Kidney (tissue), 14 donors: ENCODE measurements around the gene GTF2IRD1. TPM values are rescaled to one million over a fixed set of nuclear protein-coding genes. Genes with fewer than 3 reads are reported as not detected.
"Not testable (repeated sequence)": the region's sequence is repeated elsewhere in the genome, so short reads cannot be mapped to it uniquely, and the experiment has no call there.

ENCODE experiments used
- DNase-seq, 5 donors: peaks; one replicate each; pipeline ENCODE4 v3.0.0-alpha.2; 2013 to 2020
- FAIRE-seq: peaks from 2 replicates; lab custom pipeline; 2012; peaks lifted over from hg19 to GRCh38; lab: Jason Lieb, UNC
- H3K27ac ChIP-seq, 2 donors: one replicate each; pipeline ENCODE4 v1.7.0; 2013; ENCODE audit warnings: low read depth in 2 of 2, low read length in 2 of 2, inconsistent platforms in 1 of 2
- H3K27me3 ChIP-seq: one replicate; pipeline ENCODE4 v1.7.1; 2013; ENCODE audit warnings: low read length, inconsistent platforms; ENCODE audit not compliant: control insufficient read depth, insufficient read depth
- H3K36me3 ChIP-seq, 3 donors: one replicate each; pipeline versions ENCODE4 v1.7.0 to v1.7.1; 2013; ENCODE audit warnings: low read length in 3 of 3, control low read depth in 1 of 3, inconsistent platforms in 1 of 3; ENCODE audit not compliant: insufficient read depth in 3 of 3, control insufficient read depth in 2 of 3
- H3K4me1 ChIP-seq, 3 donors: one replicate each; pipeline versions ENCODE4 v1.7.0 to v1.7.1; 2013; ENCODE audit warnings: low read length in 3 of 3, inconsistent platforms in 1 of 3, low read depth in 1 of 3; ENCODE audit not compliant: control insufficient read depth in 2 of 3, insufficient read depth in 2 of 3
- H3K4me3 ChIP-seq, 3 donors: one replicate each; pipeline versions ENCODE4 v1.7.0 to v1.8.1; 2013; ENCODE audit warnings: low read length in 3 of 3, control low read depth in 1 of 3, inconsistent platforms in 1 of 3
- H3K9ac ChIP-seq, 3 donors: one replicate each; pipeline versions ENCODE4 v1.7.0 to v1.7.1; 2013; ENCODE audit warnings: low read length in 3 of 3, control low read depth in 1 of 3, inconsistent platforms in 1 of 3
- H3K9me3 ChIP-seq, 3 donors: one replicate each; pipeline versions ENCODE4 v1.7.0 to v1.7.1; 2013; ENCODE audit warnings: low read length in 3 of 3, control low read depth in 1 of 3, inconsistent platforms in 1 of 3; ENCODE audit not compliant: control insufficient read depth in 2 of 3, insufficient read depth in 1 of 3
- CTCF ChIP-seq: IDR thresholded peaks from 3 replicates; pipeline ENCODE4 v1.5.1; 2012; ENCODE audit warnings: mild to moderate bottlenecking, moderate library complexity, borderline replicate concordance; ENCODE audit not compliant: insufficient read depth; ENCODE audit errors: extremely low read depth
- intact Hi-C: fragments of 100-400 bp; cut with DNase I; formaldehyde crosslinking; loops from one replicate; pipeline ENCODE4 v1.11.1; 2022
- polyA plus RNA-seq: library from polyadenylated mRNA; stranded (reverse); fragments of 350-450 nt; fragmentation: Illumina TruSeq; extraction: RNeasy Lipid Tissue Mini Kit (QIAGEN cat#74804); gene quantifications from one replicate; pipeline ENCODE4 v1.2.3, GENCODE V29; 2014; ENCODE audit warnings: low read depth, low replicate concordance; ENCODE audit not compliant: insufficient read depth
- total RNA-seq: library from RNA; stranded (reverse); fragmentation: NEBNext Ultra II Directional; extraction: Animal tissue kit (Norgen Biotek cat#: 25700); gene quantifications from one replicate; pipeline ENCODE4 v1.2.1, GENCODE V29; 2021
- donor health status: control.
- donor health status: control.
- donor health status: control.
- donor health status: control.
- donor health status: control.
- donor health status: DM: yes; HTN: yes; CAD: no.
- donor health status: Normal renal cell carcinoma (clear cell type).

Gene GTF2IRD1
- total and polyA plus RNA-seq, 2 donors from 2014 or later: 28.2 to 35.8 TPM

DNA sequence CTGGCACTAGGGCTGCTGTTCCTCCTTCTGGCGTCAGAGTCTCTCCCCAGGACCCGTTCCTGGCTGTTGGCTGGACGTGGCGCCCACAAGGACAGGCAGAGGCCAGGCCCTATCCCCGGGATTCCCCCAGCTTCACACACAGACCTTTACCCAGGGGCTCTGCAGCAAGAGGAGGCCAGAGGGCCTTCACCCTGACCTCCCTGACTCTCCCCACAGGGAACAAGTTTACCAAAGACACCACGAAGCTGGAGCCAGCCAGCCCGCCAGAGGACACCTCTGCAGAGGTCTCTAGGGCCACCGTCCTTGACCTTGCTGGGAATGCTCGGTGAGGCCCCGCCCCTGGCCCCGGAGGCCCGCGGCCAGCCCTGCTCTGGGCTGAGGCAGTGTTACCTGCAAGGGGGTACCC lies 82.2 kb downstream of the GTF2IRD1 start:
- TF ChIP-seq CTCF: no peak
- Histone ChIP-seq H3K9me3 (no peaks in the 10 kb centered on the region), H3K27me3 (no peaks in the 10 kb centered on the region), H3K4me1 (peaks cover 0 to 4% (median 0%) of the 10 kb centered on the region in 3 donors), H3K36me3 (no peaks in the 10 kb centered on the region), H3K4me3 (no peak overlapping the region), H3K9ac (no peak overlapping the region), H3K27ac (peak overlapping the region; percentile 65 to 69)
- intact Hi-C loops: no loop called here
- no peak for FAIRE-seq
- DNase-seq: no peak

GRCh38 chr7:74541937-74542336 lies 88.2 kb downstream of the GTF2IRD1 start:
- H3K4me3 ChIP-seq, H3K9me3 ChIP-seq, H3K9ac ChIP-seq, FAIRE-seq, H3K4me1 ChIP-seq, H3K27ac ChIP-seq, H3K36me3 ChIP-seq, DNase-seq, H3K27me3 ChIP-seq, intact Hi-C loops: not testable (repeated sequence)

DNA sequence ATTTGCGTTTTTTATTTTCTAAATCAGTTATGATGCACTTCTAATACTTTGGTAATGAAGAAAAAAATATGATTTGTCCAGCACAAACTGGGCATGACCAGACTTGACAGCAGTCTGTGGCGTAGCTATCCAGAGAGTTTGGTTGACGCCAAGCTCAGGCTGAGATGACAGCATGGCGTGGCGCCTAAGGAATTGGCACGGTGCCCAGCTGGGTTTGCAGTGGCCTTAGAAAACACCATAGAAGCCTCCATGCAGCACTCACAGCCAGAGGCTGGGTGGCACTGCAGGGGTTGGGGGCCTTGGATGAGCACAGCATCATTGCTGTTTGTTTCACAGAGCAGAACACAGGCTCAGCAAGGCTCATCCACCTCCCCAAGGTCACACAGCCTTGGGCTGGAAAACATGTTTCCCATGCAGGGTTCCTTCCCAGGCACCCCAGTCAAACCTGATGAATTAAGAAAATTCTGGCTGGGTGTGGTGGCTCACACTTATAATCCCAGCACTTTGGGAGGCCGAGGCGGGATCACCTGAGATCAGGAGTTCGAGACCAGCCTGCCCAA lies 88.9 kb downstream of the GTF2IRD1 start:
- TF ChIP-seq CTCF: no peak
- H3K36me3 ChIP-seq: peaks cover 0 to 6% (median 4%) of the 10 kb centered on the region in 3 donors
- no peaks in the 10 kb centered on the region for H3K9me3 ChIP-seq
- intact Hi-C loops: no loop called here
- no peak overlapping the region for H3K9ac ChIP-seq
- H3K27me3 ChIP-seq: no peaks in the 10 kb centered on the region
- no peak overlapping the region for H3K4me3 ChIP-seq
- H3K27ac ChIP-seq: no peak overlapping the region
- FAIRE-seq (no peak), DNase-seq (no peak)
- H3K4me1 ChIP-seq: no peaks in the 10 kb centered on the region

DNA sequence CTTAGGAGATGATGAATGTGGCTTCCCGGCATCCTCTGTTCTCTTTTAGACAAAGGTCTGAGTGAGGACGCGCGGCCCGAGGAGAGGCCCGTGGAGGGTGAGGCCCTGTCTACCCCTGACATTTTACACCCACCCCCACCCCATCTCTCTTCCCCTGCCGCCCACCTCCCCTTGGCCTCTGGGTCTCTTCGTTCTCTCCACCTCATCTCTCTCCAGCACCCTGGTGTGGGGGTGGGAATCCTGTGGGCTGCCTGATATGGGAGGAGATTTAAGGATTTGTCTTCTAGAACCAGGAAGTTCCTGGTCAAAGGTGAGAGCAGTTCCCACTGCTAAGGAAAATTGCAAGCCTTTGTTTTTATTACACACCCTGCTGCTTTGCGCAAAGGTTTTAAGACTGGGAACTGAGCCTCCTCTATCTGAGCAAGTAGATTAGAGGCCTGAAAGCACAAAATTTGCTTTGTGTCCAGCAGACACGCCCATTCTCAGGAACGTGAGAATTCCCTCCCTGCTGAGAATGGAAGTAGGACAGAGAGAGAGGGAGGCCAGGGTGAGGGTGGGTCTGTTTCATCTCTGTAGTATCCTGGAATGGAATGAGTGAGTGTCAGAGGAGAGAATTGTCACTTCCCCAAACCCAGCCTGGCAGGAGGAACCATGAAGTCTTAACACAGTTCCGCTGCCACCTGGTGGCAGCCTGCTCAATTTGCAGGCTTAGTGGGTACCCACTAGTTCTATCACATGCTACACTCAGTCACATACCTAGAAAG lies 91.2 kb downstream of the GTF2IRD1 start:
- DNase-seq (peak in 3 of 5 donors; percentile 31 to 44 (median 40)), FAIRE-seq (no peak)
- H3K36me3 ChIP-seq: peaks cover 2 to 6% (median 4%) of the 10 kb centered on the region in 3 donors
- H3K9ac ChIP-seq: no peak overlapping the region
- no peaks in the 10 kb centered on the region for H3K27me3 ChIP-seq
- no peaks in the 10 kb centered on the region for H3K4me1 ChIP-seq
- TF ChIP-seq CTCF: peak; percentile 44
- intact Hi-C loops: no loop called here
- H3K4me3 ChIP-seq: no peak overlapping the region
- no peaks in the 10 kb centered on the region for H3K9me3 ChIP-seq
- H3K27ac ChIP-seq: no peak overlapping the region
